ENCODE measurements around the gene MED12L.

MED12L gene

GRCh38 chr3:151328298-151328995 lies 243.0 kb downstream of the MED12L start:
- DNase-seq (ENCODE audit: low read depth), result peak; percentile 47
- H3K4me3 ChIP-seq (replicated peaks; ENCODE audit: low read depth, low read length), result no peak overlapping the region
- TF ChIP-seq, protein P1, sequence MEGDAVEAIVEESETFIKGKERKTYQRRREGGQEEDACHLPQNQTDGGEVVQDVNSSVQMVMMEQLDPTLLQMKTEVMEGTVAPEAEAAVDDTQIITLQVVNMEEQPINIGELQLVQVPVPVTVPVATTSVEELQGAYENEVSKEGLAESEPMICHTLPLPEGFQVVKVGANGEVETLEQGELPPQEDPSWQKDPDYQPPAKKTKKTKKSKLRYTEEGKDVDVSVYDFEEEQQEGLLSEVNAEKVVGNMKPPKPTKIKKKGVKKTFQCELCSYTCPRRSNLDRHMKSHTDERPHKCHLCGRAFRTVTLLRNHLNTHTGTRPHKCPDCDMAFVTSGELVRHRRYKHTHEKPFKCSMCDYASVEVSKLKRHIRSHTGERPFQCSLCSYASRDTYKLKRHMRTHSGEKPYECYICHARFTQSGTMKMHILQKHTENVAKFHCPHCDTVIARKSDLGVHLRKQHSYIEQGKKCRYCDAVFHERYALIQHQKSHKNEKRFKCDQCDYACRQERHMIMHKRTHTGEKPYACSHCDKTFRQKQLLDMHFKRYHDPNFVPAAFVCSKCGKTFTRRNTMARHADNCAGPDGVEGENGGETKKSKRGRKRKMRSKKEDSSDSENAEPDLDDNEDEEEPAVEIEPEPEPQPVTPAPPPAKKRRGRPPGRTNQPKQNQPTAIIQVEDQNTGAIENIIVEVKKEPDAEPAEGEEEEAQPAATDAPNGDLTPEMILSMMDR (IDR thresholded peaks at IDR 0.05; ENCODE audit: low read length, missing control alignments), result no peak

DNA sequence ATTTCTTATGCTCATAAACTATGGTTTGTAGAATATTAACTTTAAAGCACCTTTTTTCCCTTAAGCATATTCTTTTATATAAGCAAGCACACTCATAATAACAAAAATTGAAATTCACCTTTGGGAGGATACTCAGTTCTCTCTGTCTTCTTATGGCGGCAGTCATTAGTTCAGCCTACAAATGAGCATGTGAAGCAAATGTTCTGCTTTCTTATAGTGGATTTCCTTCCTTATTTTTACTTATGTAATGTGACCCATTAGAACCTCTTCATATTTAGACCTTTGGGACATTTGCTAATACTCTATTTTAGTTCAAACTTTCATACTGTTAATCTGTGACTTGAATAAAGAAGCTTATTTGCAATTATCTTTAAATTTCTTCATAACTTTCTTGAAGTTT lies 243.9 kb downstream of the MED12L start, which contains the start of gene P2RY13:
Gene P2RY13 (minus strand): TSS at position 187 of the 400 bp plus-strand sequence. CDS start 21 bp downstream, at position 166.
- DNase-seq (ENCODE audit: low read depth), result no peak
- no peak within 1 kb of the TSS for H3K4me3 ChIP-seq (replicated peaks; ENCODE audit: low read depth, low read length)
- TF ChIP-seq, protein P1 (IDR thresholded peaks at IDR 0.05; ENCODE audit: low read length, missing control alignments), result no peak

- TF ChIP-seq, protein P1 (IDR thresholded peaks at IDR 0.05; ENCODE audit: low read length, missing control alignments), result no peak
- no peak for DNase-seq (ENCODE audit: low read depth)
- H3K4me3 ChIP-seq (replicated peaks; ENCODE audit: low read depth, low read length), result no peak overlapping the region
These were observed 244.9 kb downstream of the MED12L start for GRCh38 chr3:151330379-151330778.

- H3K4me3 ChIP-seq (replicated peaks; ENCODE audit: low read depth, low read length), result no peak overlapping the region
- DNase-seq (ENCODE audit: low read depth), result peak; percentile 46
- TF ChIP-seq, protein P1 (IDR thresholded peaks at IDR 0.05; ENCODE audit: low read length, missing control alignments), result no peak
These were observed 245.4 kb downstream of the MED12L start for GRCh38 chr3:151330899-151331298.

DNA sequence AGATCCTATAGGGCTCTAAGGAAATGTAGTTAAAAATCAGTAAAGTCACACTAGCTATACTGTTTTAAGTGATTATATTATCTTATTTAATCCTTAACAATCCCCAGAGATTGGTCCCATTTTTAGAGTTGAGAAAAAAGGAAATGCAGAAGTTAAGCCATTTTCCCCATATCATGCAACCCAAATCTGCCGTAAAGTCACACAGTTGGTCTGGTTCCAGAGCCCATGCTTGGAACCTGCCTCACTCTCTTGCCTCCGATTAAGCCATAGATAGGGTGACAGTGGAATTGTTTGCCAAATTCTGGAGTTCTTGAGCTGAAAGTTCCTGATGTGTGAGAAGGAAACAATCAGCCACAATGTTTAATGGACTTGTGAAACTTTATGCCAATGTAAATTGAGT lies 246.2 kb downstream of the MED12L start:
- no peak for DNase-seq (ENCODE audit: low read depth)
- no peak overlapping the region for H3K4me3 ChIP-seq (replicated peaks; ENCODE audit: low read depth, low read length)
- TF ChIP-seq, protein P1 (IDR thresholded peaks at IDR 0.05; ENCODE audit: low read length, missing control alignments), result no peak

DNA sequence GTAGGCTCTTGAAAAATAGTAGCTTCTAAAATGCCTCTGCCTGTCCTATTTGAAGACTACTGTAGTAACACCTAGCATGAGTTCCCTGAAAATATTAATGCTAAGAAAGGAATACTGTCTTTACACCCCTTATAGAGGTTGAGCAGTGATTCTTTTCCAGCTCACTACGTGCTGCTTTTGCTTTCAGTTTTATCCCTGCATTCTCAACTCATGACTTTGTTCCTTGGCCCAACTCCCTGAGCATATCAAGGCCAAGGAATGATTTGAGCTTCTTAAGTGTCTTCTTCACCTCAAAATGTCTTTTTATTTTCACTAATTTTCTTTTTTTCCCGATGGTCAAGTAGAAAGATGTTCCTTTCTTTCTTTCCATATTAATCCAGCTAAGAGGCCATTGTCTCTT lies 260.4 kb downstream of the MED12L start:
- H3K4me3 ChIP-seq (replicated peaks; ENCODE audit: low read depth, low read length), result no peak overlapping the region
- peak; percentile 62 for DNase-seq (ENCODE audit: low read depth)
- TF ChIP-seq, protein P1 (IDR thresholded peaks at IDR 0.05; ENCODE audit: low read length, missing control alignments), result no peak

DNA sequence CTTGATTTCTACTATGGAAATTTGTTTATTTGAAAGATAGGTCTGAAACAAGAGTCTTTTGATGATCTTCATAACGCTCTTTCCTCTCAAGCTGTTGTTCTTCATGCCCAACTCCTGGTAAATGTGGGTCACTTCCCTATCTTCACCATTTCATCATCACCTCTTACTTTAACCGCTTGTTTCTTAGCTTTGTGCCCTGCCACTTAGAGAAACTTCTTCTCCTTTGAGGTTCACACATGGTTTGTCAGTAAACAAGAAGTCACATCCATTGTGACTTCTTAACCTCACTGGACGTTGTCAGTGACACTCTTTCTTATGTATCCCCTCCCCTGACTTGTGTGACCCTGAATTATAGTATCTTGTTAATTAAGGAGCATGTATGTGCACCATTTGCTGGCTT lies 260.8 kb downstream of the MED12L start:
- TF ChIP-seq, protein P1 (IDR thresholded peaks at IDR 0.05; ENCODE audit: low read length, missing control alignments), result no peak
- H3K4me3 ChIP-seq (replicated peaks; ENCODE audit: low read depth, low read length), result no peak overlapping the region
- no peak for DNase-seq (ENCODE audit: low read depth)

Measured in fibroblast of pulmonary artery (primary cell).